ENCODE results near the gene TMED8. TPM values are rescaled to one million over a fixed set of nuclear protein-coding genes. Genes with fewer than 3 reads are reported as not detected.

The TMED8 gene
- 7.0 TPM for polyA plus RNA-seq (2013, experiment 1 of 2)
- polyA plus RNA-seq (2013, experiment 2 of 2), result 7.3 TPM

- H2AK5ac ChIP-seq (ENCODE audit: low read length), result no peak within 1 kb of the TSS
- H3K56ac ChIP-seq (ENCODE audit: low read length), result peak within 1 kb of the TSS; percentile 98
- H3K79me2 ChIP-seq (ENCODE audit: control insufficient read depth, insufficient read depth, low read length), result no peaks in the 10 kb centered on the region
- H3K23ac ChIP-seq (ENCODE audit: low read length), result no peak within 1 kb of the TSS
- peak within 1 kb of the TSS; percentile 86 for H3K27ac ChIP-seq (ENCODE audit: low read depth, low read length)
- H2BK5ac ChIP-seq (ENCODE audit: low read length), result no peak within 1 kb of the TSS
- H2BK120ac ChIP-seq (ENCODE audit: low read depth, low read length), result no peak within 1 kb of the TSS
- DNase-seq, result peak; percentile 92
- peak within 1 kb of the TSS; percentile 98 for H3K4me2 ChIP-seq (ENCODE audit: low read length)
- H3K4ac ChIP-seq (ENCODE audit: low read depth, low read length), result no peak within 1 kb of the TSS
- peak within 1 kb of the TSS; percentile 90 for H3K4me3 ChIP-seq (ENCODE audit: low read length)
- H3K79me1 ChIP-seq (ENCODE audit: low read length), result no peaks in the 10 kb centered on the region
- H3K4me1 ChIP-seq (ENCODE audit: control insufficient read depth, low read depth, low read length), result peaks cover 5% of the 10 kb centered on the region
- H3K18ac ChIP-seq (ENCODE audit: low read length), result peak within 1 kb of the TSS; percentile 88
- WGBS (ENCODE audit: extremely low coverage, insufficient coverage, low lambda C conversion rate), result no CpG with 5 or more reads among the region's 69 CpGs
- no peak within 1 kb of the TSS for H4K5ac ChIP-seq (ENCODE audit: low read length)
- H3K27me3 ChIP-seq (ENCODE audit: insufficient read depth, low read length, poor library complexity), result no peaks in the 10 kb centered on the region
- H4K8ac ChIP-seq (ENCODE audit: low read depth, low read length), result peak within 1 kb of the TSS; percentile 16
- H2BK15ac ChIP-seq (replicated peaks; ENCODE audit: low read depth), result no peak within 1 kb of the TSS
- H3K9ac ChIP-seq (ENCODE audit: low read length), result peak within 1 kb of the TSS; percentile 93
- H3K36me3 ChIP-seq (ENCODE audit: control insufficient read depth, insufficient read depth, low read length), result no peaks in the 10 kb centered on the region
Observed at GRCh38 chr14:77376771-77377501, at the start of gene TMED8, which contains the start of gene SAMD15. Gene TMED8 (minus strand): TSS chr14:77377094. CDS start chr14:77377053, 41 bp downstream. Gene SAMD15 (plus strand): TSS chr14:77377379. CDS start chr14:77377419, 40 bp downstream.

GRCh38 chr14:77426396-77426795 is 49.5 kb upstream of the TMED8 start:
- no peaks in the 10 kb centered on the region for H3K27me3 ChIP-seq (ENCODE audit: insufficient read depth, low read length, poor library complexity)
- H3K9ac ChIP-seq (ENCODE audit: low read length), result no peak overlapping the region
- H4K8ac ChIP-seq (ENCODE audit: low read depth, low read length), result no peak overlapping the region
- no peak overlapping the region for H3K4me2 ChIP-seq (ENCODE audit: low read length)
- no peak overlapping the region for H3K4ac ChIP-seq (ENCODE audit: low read depth, low read length)
- H2BK5ac ChIP-seq (ENCODE audit: low read length), result no peak overlapping the region
- H3K4me3 ChIP-seq (ENCODE audit: low read length), result no peak overlapping the region
- H4K5ac ChIP-seq (ENCODE audit: low read length), result no peak overlapping the region
- DNase-seq, result no peak
- H3K4me1 ChIP-seq (ENCODE audit: control insufficient read depth, low read depth, low read length), result no peaks in the 10 kb centered on the region
- H3K18ac ChIP-seq (ENCODE audit: low read length), result no peak overlapping the region
- no peaks in the 10 kb centered on the region for H3K79me1 ChIP-seq (ENCODE audit: low read length)
- no peak overlapping the region for H3K23ac ChIP-seq (ENCODE audit: low read length)
- no peak overlapping the region for H2BK15ac ChIP-seq (replicated peaks; ENCODE audit: low read depth)
- no peak overlapping the region for H3K27ac ChIP-seq (ENCODE audit: low read depth, low read length)
- WGBS (ENCODE audit: extremely low coverage, insufficient coverage, low lambda C conversion rate), result no CpG with 5 or more reads among the region's 3 CpGs
- H3K79me2 ChIP-seq (ENCODE audit: control insufficient read depth, insufficient read depth, low read length), result no peaks in the 10 kb centered on the region
- H3K56ac ChIP-seq (ENCODE audit: low read length), result no peak overlapping the region
- H2AK5ac ChIP-seq (ENCODE audit: low read length), result no peak overlapping the region
- H2BK120ac ChIP-seq (ENCODE audit: low read depth, low read length), result no peak overlapping the region
- peaks cover 5% of the 10 kb centered on the region for H3K36me3 ChIP-seq (ENCODE audit: control insufficient read depth, insufficient read depth, low read length)

- peaks cover 5% of the 10 kb centered on the region for H3K36me3 ChIP-seq (ENCODE audit: control insufficient read depth, insufficient read depth, low read length)
Observed at GRCh38 chr14:77424862-77425261, 48.0 kb upstream of the TMED8 start.

GRCh38 chr14:77423423-77423822 is 46.5 kb upstream of the TMED8 start, which contains the start of gene NOXRED1:
Gene NOXRED1 (minus strand): TSS chr14:77423523. CDS start chr14:77422889, 634 bp downstream.
- Histone ChIP-seq H3K27me3 (ENCODE audit: insufficient read depth, low read length, poor library complexity) (no peaks in the 10 kb centered on the region), H3K9ac (ENCODE audit: low read length) (no peak within 1 kb of the TSS), H2BK15ac (replicated peaks; ENCODE audit: low read depth) (no peak within 1 kb of the TSS), H3K36me3 (ENCODE audit: control insufficient read depth, insufficient read depth, low read length) (peaks cover 1% of the 10 kb centered on the region), H3K4me1 (ENCODE audit: control insufficient read depth, low read depth, low read length) (no peaks in the 10 kb centered on the region), H4K5ac (ENCODE audit: low read length) (no peak within 1 kb of the TSS), H2AK5ac (ENCODE audit: low read length) (no peak within 1 kb of the TSS), H3K79me1 (ENCODE audit: low read length) (no peaks in the 10 kb centered on the region), H3K79me2 (ENCODE audit: control insufficient read depth, insufficient read depth, low read length) (no peaks in the 10 kb centered on the region), H3K56ac (ENCODE audit: low read length) (no peak within 1 kb of the TSS), H2BK120ac (ENCODE audit: low read depth, low read length) (no peak within 1 kb of the TSS), H3K27ac (ENCODE audit: low read depth, low read length) (no peak within 1 kb of the TSS), H3K4me3 (ENCODE audit: low read length) (no peak within 1 kb of the TSS), H3K23ac (ENCODE audit: low read length) (no peak within 1 kb of the TSS), H3K4me2 (ENCODE audit: low read length) (no peak within 1 kb of the TSS), H3K4ac (ENCODE audit: low read depth, low read length) (no peak within 1 kb of the TSS), H3K18ac (ENCODE audit: low read length) (no peak within 1 kb of the TSS), H4K8ac (ENCODE audit: low read depth, low read length) (no peak within 1 kb of the TSS), H2BK5ac (ENCODE audit: low read length) (no peak within 1 kb of the TSS)
- no peak for DNase-seq
- WGBS (ENCODE audit: extremely low coverage, insufficient coverage, low lambda C conversion rate), result no CpG with 5 or more reads among the region's 1 CpG

More at GRCh38 chr14:77424862-77425261, 48.0 kb upstream of the TMED8 start:
- H3K23ac ChIP-seq (ENCODE audit: low read length), result no peak overlapping the region
- H4K5ac ChIP-seq (ENCODE audit: low read length), result no peak overlapping the region
- H2BK15ac ChIP-seq (replicated peaks; ENCODE audit: low read depth), result no peak overlapping the region
- H3K27ac ChIP-seq (ENCODE audit: low read depth, low read length), result no peak overlapping the region
- H3K56ac ChIP-seq (ENCODE audit: low read length), result no peak overlapping the region
- H2BK120ac ChIP-seq (ENCODE audit: low read depth, low read length), result no peak overlapping the region
- no peak overlapping the region for H4K8ac ChIP-seq (ENCODE audit: low read depth, low read length)
- no peak overlapping the region for H3K4ac ChIP-seq (ENCODE audit: low read depth, low read length)
- no peak overlapping the region for H2AK5ac ChIP-seq (ENCODE audit: low read length)
- H3K4me3 ChIP-seq (ENCODE audit: low read length), result no peak overlapping the region
- H3K18ac ChIP-seq (ENCODE audit: low read length), result no peak overlapping the region
- no CpG with 5 or more reads among the region's 3 CpGs for WGBS (ENCODE audit: extremely low coverage, insufficient coverage, low lambda C conversion rate)
- H3K79me2 ChIP-seq (ENCODE audit: control insufficient read depth, insufficient read depth, low read length), result no peaks in the 10 kb centered on the region
- H3K4me1 ChIP-seq (ENCODE audit: control insufficient read depth, low read depth, low read length), result no peaks in the 10 kb centered on the region
- H3K9ac ChIP-seq (ENCODE audit: low read length), result no peak overlapping the region
- no peak for DNase-seq
- H3K27me3 ChIP-seq (ENCODE audit: insufficient read depth, low read length, poor library complexity), result no peaks in the 10 kb centered on the region
- no peaks in the 10 kb centered on the region for H3K79me1 ChIP-seq (ENCODE audit: low read length)
- no peak overlapping the region for H2BK5ac ChIP-seq (ENCODE audit: low read length)
- no peak overlapping the region for H3K4me2 ChIP-seq (ENCODE audit: low read length)

GRCh38 chr14:77421201-77421600 is 44.3 kb upstream of the TMED8 start:
- Histone ChIP-seq H3K27me3 (ENCODE audit: insufficient read depth, low read length, poor library complexity) (no peaks in the 10 kb centered on the region), H2AK5ac (ENCODE audit: low read length) (no peak overlapping the region), H3K4ac (ENCODE audit: low read depth, low read length) (no peak overlapping the region), H2BK15ac (replicated peaks; ENCODE audit: low read depth) (no peak overlapping the region), H3K79me2 (ENCODE audit: control insufficient read depth, insufficient read depth, low read length) (no peaks in the 10 kb centered on the region), H3K27ac (ENCODE audit: low read depth, low read length) (no peak overlapping the region), H4K5ac (ENCODE audit: low read length) (no peak overlapping the region), H2BK120ac (ENCODE audit: low read depth, low read length) (no peak overlapping the region), H3K36me3 (ENCODE audit: control insufficient read depth, insufficient read depth, low read length) (peaks cover 1% of the 10 kb centered on the region), H3K18ac (ENCODE audit: low read length) (no peak overlapping the region), H4K8ac (ENCODE audit: low read depth, low read length) (no peak overlapping the region), H3K4me3 (ENCODE audit: low read length) (no peak overlapping the region), H3K4me2 (ENCODE audit: low read length) (no peak overlapping the region), H3K23ac (ENCODE audit: low read length) (no peak overlapping the region), H3K4me1 (ENCODE audit: control insufficient read depth, low read depth, low read length) (no peaks in the 10 kb centered on the region), H3K56ac (ENCODE audit: low read length) (no peak overlapping the region), H3K79me1 (ENCODE audit: low read length) (no peaks in the 10 kb centered on the region), H2BK5ac (ENCODE audit: low read length) (no peak overlapping the region), H3K9ac (ENCODE audit: low read length) (no peak overlapping the region)
- DNase-seq, result no peak
- whole genome bisulfite sequencing (ENCODE audit: extremely low coverage, insufficient coverage, low lambda C conversion rate), result no CpG with 5 or more reads among the region's 2 CpGs
